Measurements from ENCODE around the gene UBE2E2.

DNA sequence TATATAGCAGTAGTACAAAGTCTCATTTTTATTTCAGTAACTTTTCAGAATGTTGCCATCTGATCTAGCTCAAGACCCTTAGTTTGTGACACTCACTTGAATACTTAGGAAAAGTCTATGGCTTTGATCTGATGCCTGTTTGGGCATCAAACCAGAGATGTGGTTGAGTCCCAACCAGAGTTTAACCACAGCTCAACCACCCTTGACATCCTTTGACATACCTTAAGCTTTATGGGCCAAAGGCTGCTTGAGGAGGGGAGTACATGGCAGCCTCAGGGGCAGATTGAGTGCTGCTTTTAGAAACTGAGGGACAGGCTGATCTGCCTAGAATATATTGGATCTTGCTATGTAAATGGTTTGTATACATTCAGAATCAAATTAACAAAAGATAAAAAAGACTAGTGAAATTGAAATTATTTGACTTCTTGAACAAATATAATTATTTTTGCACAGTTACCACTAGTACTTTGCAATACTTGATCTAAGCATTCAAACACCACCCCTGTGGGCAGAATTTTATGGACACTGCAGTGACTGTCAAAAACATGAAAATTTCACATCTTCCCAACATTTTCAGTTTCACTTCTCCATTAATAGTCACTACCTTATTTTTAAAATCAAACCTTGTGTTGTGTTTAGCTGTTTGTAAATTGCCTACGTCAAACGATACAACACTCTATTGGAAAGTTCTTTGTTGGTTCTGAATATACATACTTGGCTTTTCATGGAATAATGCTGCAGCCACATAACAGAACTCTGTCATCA is 199.8 kb downstream of the UBE2E2 start:
- TF ChIP-seq, protein P1, sequence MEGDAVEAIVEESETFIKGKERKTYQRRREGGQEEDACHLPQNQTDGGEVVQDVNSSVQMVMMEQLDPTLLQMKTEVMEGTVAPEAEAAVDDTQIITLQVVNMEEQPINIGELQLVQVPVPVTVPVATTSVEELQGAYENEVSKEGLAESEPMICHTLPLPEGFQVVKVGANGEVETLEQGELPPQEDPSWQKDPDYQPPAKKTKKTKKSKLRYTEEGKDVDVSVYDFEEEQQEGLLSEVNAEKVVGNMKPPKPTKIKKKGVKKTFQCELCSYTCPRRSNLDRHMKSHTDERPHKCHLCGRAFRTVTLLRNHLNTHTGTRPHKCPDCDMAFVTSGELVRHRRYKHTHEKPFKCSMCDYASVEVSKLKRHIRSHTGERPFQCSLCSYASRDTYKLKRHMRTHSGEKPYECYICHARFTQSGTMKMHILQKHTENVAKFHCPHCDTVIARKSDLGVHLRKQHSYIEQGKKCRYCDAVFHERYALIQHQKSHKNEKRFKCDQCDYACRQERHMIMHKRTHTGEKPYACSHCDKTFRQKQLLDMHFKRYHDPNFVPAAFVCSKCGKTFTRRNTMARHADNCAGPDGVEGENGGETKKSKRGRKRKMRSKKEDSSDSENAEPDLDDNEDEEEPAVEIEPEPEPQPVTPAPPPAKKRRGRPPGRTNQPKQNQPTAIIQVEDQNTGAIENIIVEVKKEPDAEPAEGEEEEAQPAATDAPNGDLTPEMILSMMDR (IDR thresholded peaks at IDR 0.05) = no peak
- TF ChIP-seq POLR2A (IDR thresholded peaks at IDR 0.05) = no peak

Measured in esophagus squamous epithelium (tissue), 4 donors.